HG03342 (cell line): ENCODE measurements around the gene GPR15.

Experiments used
- ATAC-seq: cut with Tn5 transposase; IDR thresholded peaks from one replicate; pipeline ENCODE4 v1.9.1; 2021; ENCODE audit warnings: mild to moderate bottlenecking, moderate library complexity; ENCODE audit not compliant: unreplicated experiment

The GPR15 gene

DNA sequence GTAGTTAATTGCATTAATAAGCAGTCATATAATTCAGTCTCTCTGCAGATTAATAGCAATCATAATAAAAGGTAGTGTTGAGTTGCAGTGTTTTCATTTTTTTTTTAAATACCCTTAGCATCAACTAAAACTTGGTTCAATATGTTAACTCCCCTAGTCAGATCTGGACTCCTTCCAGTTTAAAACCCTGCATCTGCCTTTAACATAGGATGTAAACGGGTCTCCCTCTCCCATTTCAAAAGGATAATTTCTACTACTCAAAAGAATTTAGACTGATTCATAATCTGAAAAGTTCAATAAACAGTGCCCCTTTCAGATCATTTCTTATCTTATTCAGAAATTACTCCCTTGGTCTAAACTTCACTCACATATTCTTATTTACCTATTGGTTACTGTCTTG lies 50.3 kb downstream of the GPR15 start:
- ATAC-seq = no peak

GRCh38 chr3:98583766-98584165 lies 52.0 kb downstream of the GPR15 start:
- ATAC-seq = no peak
